Osteoblast (primary cell): Measurements from ENCODE around the gene SLC9A9. TPM values are rescaled to one million over a fixed set of nuclear protein-coding genes. Genes with fewer than 3 reads are reported as not detected.

Experiments used
- DNase-seq: peaks from one replicate; pipeline ENCODE4 v3.0.0; 2011; ENCODE audit warnings: low spot score, mixed read lengths; ENCODE audit not compliant: insufficient read length; ENCODE audit errors: missing footprints
- H2AFZ ChIP-seq: 2 replicates; pipeline ENCODE4 v1.6.0; 2011; ENCODE audit warnings: mild to moderate bottlenecking, low read length
- H3K27ac ChIP-seq: 2 replicates; pipeline ENCODE4 v1.5.1; 2011; ENCODE audit warnings: mild to moderate bottlenecking, low read depth, low read length, moderate library complexity
- H3K27me3 ChIP-seq: 2 replicates; pipeline ENCODE4 v1.6.0; 2012; ENCODE audit warnings: mild to moderate bottlenecking, control low read depth, inconsistent platforms, low read length, moderate library complexity; ENCODE audit not compliant: insufficient read depth
- H3K36me3 ChIP-seq: 2 replicates; pipeline ENCODE4 v1.5.1; 2011; ENCODE audit warnings: mild to moderate bottlenecking, low read length, control low read depth, moderate library complexity; ENCODE audit not compliant: insufficient read depth
- H3K4me1 ChIP-seq: 2 replicates; pipeline ENCODE4 v1.5.1; 2011; ENCODE audit warnings: mild to moderate bottlenecking, low read length, control low read depth, moderate library complexity; ENCODE audit not compliant: insufficient read depth
- H3K4me2 ChIP-seq: 2 replicates; pipeline ENCODE4 v1.6.0; 2011; ENCODE audit warnings: mild to moderate bottlenecking, low read length; ENCODE audit not compliant: insufficient read depth
- H3K4me3 ChIP-seq: fragments of 200-600 bp; sonication (generic); 3 replicates; pipeline ENCODE4 v1.5.1; 2012; ENCODE audit warnings: mild to moderate bottlenecking, low read length, inconsistent platforms; ENCODE audit not compliant: insufficient read depth
- H3K79me2 ChIP-seq: 2 replicates; pipeline ENCODE4 v1.6.0; 2012; ENCODE audit warnings: mild to moderate bottlenecking, low read length, control low read depth, inconsistent platforms; ENCODE audit not compliant: insufficient read depth
- H3K9me3 ChIP-seq: 2 replicates; pipeline ENCODE4 v1.5.1; 2011; ENCODE audit warnings: low read depth, low read length, control low read depth
- H4K20me1 ChIP-seq: 2 replicates; pipeline ENCODE4 v1.6.0; 2012; ENCODE audit warnings: mild to moderate bottlenecking, low read length, control low read depth; ENCODE audit not compliant: insufficient read depth
- total RNA-seq: library from RNA; depleted of rRNA; stranded (reverse); fragments of >200 nt; gene quantifications from 2 replicates; pipeline ENCODE4 v1.2.3, GENCODE V29; 2012
- TF ChIP-seq, protein P1 (sequence below): IDR thresholded peaks from 2 replicates; pipeline ENCODE4 v1.5.1; 2011; ENCODE audit warnings: mild to moderate bottlenecking, low read depth, low read length, moderate library complexity; ENCODE audit errors: extremely low read depth

The SLC9A9 gene
- total RNA-seq, 1 donor: 6.5 TPM

- Histone ChIP-seq H3K36me3 (no peaks in the 10 kb centered on the region), H3K79me2 (no peaks in the 10 kb centered on the region), H3K4me2 (no peak overlapping the region), H4K20me1 (no peaks in the 10 kb centered on the region), H3K27me3 (no peaks in the 10 kb centered on the region), H3K4me3 (no peak overlapping the region), H3K27ac (no peak overlapping the region), H2AFZ (no peak overlapping the region), H3K4me1 (no peaks in the 10 kb centered on the region), H3K9me3 (no peaks in the 10 kb centered on the region)
- no peak for DNase-seq
- TF ChIP-seq, protein P1, sequence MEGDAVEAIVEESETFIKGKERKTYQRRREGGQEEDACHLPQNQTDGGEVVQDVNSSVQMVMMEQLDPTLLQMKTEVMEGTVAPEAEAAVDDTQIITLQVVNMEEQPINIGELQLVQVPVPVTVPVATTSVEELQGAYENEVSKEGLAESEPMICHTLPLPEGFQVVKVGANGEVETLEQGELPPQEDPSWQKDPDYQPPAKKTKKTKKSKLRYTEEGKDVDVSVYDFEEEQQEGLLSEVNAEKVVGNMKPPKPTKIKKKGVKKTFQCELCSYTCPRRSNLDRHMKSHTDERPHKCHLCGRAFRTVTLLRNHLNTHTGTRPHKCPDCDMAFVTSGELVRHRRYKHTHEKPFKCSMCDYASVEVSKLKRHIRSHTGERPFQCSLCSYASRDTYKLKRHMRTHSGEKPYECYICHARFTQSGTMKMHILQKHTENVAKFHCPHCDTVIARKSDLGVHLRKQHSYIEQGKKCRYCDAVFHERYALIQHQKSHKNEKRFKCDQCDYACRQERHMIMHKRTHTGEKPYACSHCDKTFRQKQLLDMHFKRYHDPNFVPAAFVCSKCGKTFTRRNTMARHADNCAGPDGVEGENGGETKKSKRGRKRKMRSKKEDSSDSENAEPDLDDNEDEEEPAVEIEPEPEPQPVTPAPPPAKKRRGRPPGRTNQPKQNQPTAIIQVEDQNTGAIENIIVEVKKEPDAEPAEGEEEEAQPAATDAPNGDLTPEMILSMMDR: no peak
These were observed 35.8 kb downstream of the SLC9A9 start for GRCh38 chr3:143812481-143812880.

- Histone ChIP-seq H3K27me3 (no peaks in the 10 kb centered on the region), H2AFZ (no peak overlapping the region), H4K20me1 (no peaks in the 10 kb centered on the region), H3K4me2 (no peak overlapping the region), H3K79me2 (no peaks in the 10 kb centered on the region), H3K27ac (no peak overlapping the region), H3K4me1 (no peaks in the 10 kb centered on the region), H3K36me3 (no peaks in the 10 kb centered on the region), H3K4me3 (no peak overlapping the region), H3K9me3 (no peaks in the 10 kb centered on the region)
- TF ChIP-seq, protein P1: no peak
- DNase-seq: no peak
These were observed 36.7 kb downstream of the SLC9A9 start for GRCh38 chr3:143811602-143812001.

- Histone ChIP-seq H2AFZ (no peak overlapping the region), H3K27ac (no peak overlapping the region), H3K27me3 (no peaks in the 10 kb centered on the region), H3K4me1 (no peaks in the 10 kb centered on the region), H3K36me3 (no peaks in the 10 kb centered on the region), H3K4me2 (no peak overlapping the region), H3K9me3 (no peaks in the 10 kb centered on the region), H3K79me2 (no peaks in the 10 kb centered on the region), H4K20me1 (no peaks in the 10 kb centered on the region), H3K4me3 (no peak overlapping the region)
- TF ChIP-seq, protein P1: no peak
- no peak for DNase-seq
These were observed 37.4 kb downstream of the SLC9A9 start for GRCh38 chr3:143810953-143811265.

GRCh38 chr3:143810166-143810952 is 37.9 kb downstream of the SLC9A9 start:
- TF ChIP-seq, protein P1: no peak
- H3K36me3 ChIP-seq: no peaks in the 10 kb centered on the region
- no peaks in the 10 kb centered on the region for H3K79me2 ChIP-seq
- no peak overlapping the region for H2AFZ ChIP-seq
- H4K20me1 ChIP-seq: no peaks in the 10 kb centered on the region
- H3K4me3 ChIP-seq: no peak overlapping the region
- H3K4me2 ChIP-seq: no peak overlapping the region
- no peaks in the 10 kb centered on the region for H3K4me1 ChIP-seq
- no peaks in the 10 kb centered on the region for H3K27me3 ChIP-seq
- no peaks in the 10 kb centered on the region for H3K9me3 ChIP-seq
- DNase-seq: no peak
- no peak overlapping the region for H3K27ac ChIP-seq
